HG03039 (cell line): Measurements from ENCODE around the gene TRABD2B.

Experiments
- ATAC-seq: cut with Tn5 transposase; IDR thresholded peaks from one replicate; pipeline ENCODE4 v1.9.1; 2021; ENCODE audit warnings: mild to moderate bottlenecking, moderate library complexity; ENCODE audit not compliant: unreplicated experiment

The TRABD2B gene

DNA sequence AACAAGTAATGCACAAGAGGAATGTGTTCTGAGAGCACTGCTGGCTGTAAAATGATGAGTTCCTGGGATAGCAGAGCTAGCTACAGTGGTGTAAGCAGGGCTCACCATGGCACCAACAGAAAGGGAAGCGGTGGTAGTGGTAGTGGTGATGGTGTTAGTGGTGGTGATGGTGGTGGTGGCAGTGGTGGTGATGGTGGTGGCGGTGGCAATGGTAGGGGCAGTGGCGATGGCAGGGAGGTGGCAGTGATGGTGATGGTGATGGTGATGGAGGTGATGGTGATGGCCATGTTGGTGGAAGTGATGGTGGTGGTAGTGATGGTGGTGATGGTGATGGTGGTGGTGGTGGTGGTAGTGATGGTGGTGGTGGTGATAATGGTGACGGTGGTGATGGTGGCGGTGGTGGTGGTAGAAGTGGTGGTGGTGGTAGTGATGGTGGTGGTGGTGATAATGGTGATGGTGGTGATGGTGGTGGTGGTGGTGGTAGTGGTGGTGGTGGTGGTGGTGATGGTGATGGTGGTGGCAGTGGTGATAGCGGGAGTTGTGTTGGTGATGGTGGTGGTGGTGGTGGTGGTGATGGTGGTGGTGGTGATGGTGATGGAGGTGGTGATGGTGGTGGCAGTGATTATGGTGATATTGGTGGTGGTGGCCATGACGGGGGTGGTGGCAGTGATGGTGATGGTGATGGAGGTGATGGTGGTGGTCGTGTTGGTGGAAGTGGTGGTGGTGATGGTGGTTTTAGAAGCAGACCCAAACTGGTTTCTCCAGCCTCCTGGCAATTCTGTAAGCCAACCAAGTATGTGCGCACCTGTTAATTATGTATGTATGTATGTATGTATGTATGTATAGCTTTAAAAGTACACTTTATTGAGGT, 254.1 kb downstream of the TRABD2B start:
- ATAC-seq = no peak

DNA sequence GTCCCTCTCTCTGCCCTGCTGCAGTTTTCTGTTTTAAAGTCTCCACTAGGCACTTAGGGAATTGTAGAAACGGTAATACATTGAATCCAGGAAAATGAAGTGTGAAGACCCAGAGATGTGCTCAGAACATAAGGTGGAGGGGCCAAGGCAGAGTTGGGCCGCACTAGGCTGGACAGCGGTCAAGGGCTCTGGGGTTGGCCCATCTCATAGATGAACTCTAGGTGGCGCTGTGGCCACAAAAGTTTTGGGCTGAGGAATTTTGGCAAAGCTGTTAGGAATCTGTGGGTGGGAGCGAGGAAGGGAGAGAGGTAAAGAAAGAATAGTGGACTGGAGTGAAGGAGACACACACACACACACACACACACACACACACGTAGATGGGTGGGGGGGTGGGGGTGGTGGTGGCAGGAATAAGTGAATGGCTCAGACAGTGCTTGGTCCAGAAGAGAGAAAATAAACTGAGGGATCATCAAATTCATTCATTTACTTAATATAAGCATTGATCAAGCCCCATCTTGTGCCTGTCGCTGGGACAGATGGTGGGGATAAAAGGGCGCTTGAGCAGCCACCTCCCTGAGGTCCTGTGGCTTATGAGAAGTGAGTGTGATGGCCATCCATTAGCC, 258.5 kb downstream of the TRABD2B start:
- no peak for ATAC-seq

DNA sequence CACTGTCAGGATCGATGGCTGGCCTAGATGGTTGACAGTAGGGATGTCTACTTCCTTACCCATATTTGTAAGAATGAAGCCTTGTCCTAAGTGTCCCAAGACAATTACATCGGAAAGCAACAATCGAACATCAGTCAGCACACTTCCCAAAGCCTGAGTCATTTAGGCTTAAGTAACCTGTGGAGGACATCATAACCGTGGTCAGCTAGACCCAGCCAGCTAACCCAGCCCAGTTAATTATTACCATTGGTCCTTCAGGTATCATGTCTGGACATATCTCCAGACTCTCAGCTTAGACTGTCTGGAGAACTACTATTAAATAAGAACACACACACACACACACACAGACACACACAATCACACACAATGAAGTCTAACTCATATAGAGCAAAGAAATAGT, 264.7 kb downstream of the TRABD2B start:
- no peak for ATAC-seq

DNA sequence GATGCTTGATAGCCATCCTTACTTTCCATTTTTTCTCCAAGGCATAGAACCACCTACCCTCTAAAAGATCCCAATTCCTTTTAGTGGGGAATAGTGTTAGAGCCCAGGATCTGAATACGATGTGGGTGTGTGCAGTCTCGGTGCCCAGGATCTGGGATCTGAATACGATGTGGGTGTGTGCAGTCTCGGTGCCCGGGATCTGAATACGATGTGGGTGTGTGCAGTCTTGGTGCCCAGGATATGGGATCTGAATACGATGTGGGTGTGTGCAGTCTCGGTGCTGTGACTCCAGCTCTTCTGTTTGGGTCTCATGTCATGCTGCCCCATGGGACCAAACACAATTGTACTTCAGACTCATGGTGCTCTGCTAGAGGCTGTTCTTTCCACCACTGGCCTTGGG, 265.5 kb downstream of the TRABD2B start:
- ATAC-seq = no peak

DNA sequence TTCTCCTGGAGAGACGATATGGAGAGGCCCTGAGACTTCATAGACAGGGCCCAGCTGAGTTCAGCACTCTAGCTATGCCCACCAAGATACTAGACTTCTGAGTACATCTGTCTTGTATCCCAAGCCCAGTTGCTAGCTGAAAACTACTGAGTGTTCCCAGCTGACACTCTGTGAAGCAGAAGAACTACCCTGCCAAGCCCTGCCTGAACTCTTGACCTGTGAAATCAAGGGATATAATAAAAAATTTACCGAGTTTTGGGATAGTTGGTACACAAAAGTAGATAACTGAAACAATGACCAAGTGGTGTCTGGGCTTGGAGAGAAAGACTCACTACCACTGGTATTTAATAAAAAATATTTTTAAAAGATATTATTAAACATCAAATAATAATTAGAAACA, 267.5 kb downstream of the TRABD2B start:
- ATAC-seq = no peak

DNA sequence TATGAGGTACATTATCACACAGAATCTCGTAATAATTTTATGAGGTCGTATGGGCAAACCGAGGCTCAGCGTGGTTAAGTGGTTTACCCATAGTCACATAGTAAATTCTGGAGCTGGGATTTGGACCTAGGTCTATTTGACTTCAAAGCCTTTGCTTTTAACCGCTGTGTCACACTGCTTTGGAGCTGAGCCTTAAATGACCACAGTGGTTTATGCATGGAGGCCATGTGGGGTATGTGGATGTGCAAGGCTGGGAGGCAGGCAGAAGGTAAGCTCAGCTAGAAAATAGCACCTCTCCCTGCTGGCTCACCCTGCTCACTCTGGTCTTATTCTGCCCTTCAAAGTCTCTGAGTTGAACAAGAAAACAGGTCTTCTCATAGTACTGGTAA, 269.5 kb downstream of the TRABD2B start:
- no peak for ATAC-seq

DNA sequence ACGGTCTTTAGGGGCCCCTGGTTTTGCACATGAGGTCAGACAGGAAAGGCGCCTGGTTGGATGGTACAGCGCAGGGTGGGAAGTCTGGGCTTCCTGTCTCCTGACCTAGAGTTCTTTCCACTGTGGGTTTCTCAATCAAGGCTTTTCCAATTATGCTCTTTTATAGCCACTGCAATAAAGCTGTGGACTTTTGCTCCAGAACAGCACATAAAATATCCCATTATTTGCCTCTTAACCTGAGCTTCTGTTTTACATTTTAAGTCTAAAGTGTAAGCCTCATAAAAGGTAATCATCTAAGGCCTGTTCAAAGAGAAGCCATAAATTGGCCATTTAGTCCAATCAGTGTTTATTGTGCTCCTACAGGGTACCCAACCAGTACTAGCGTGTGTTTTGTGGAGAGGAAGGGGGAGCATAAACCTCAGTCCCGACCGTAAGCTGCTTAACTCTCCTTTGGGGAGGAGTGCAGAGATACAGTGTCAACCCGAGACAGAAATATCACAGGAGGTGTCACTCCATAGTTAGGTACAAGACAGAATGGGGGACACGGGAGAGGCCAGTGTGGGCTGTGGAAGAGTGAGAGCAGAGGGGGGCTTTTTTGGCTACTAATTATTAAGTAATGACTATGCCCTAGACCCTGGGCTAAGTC, 270.0 kb downstream of the TRABD2B start:
- ATAC-seq = no peak

DNA sequence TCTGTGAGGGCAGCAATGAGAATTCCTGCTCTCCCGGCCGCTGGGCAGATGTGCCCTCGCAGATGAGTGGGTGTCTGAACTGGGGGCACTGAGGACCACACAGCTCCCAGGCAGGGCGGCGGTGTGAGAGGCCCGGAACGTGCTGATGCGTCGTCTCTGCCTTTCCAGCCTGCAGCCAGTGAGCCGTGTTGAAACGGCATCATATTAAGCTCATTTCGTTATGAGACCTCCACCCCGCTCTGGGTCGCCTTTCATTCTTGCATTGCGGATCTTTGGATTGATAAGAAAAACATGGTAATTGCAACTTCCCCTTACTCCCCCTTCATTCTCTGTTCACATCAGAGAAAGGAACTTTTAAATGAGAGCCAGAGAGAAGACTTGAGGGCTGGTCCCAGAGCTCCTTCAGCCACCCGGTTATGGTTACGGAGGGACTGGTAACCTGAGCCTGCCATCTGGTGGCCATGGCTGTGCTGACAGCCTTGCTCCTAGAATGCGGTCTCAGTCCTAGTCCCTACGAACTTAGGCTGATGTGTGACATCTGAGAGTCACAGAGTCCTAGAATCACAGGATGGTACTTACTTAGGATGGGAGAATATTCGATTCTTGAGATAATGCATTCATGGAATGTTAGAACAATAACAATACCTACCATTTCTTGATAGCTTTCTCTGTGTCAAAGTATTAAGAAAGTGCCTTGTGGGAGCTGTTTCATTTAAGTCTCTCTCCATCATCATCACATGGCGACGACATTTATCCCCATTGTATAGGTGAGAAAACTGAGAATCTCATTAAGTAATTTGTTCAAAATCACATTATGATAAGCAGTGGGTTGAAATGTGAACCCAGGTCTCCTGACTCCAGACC, 271.0 kb downstream of the TRABD2B start:
- ATAC-seq = peak; percentile 80

DNA sequence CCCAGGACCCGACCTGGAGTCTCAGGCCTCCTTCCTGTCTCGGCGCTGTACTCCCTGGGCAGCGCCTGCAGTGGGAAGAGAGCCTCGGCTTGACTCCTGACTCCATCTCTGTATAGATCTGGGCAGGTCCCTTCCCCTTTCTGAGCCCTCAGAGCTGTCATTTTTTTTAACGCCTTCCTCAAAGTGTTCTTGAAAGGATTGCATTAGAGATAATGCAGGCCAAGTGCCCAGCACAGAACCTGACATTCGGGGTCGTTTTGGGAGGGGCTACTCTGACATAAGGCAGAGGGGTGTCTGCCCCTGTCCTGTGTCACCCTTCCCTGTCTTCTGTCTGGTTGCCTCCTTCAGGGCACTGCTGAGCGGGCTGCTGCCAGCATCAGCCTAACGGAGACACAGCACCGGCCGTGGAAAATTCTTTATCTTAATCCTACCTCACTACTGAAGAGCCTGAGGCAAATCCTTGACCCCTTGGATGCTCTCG, 271.6 kb downstream of the TRABD2B start:
- no peak for ATAC-seq

DNA sequence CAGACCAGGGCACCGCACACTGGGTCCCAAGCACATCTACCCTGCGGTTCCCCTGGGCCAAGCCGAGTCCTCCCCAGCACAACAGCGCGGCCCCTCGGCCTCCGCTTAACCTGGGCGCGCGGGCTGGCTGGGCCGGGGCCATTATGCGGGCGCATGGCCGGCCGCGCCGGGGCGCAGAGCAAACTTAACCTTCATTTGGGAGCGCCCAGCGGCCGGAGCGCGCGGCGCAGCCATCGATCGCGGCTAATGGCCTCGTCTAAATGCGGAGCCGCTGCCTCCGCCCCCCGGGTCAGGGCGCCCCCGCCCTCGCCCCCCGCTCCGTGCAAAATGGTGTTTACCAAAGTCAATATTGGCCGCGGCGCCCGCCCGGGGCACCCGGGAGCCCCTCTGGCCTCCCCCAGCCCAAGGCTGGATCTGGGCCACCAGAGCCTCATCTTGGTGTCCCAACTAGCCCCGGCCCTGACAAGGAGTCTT, 272.1 kb downstream of the TRABD2B start:
- no peak for ATAC-seq

DNA sequence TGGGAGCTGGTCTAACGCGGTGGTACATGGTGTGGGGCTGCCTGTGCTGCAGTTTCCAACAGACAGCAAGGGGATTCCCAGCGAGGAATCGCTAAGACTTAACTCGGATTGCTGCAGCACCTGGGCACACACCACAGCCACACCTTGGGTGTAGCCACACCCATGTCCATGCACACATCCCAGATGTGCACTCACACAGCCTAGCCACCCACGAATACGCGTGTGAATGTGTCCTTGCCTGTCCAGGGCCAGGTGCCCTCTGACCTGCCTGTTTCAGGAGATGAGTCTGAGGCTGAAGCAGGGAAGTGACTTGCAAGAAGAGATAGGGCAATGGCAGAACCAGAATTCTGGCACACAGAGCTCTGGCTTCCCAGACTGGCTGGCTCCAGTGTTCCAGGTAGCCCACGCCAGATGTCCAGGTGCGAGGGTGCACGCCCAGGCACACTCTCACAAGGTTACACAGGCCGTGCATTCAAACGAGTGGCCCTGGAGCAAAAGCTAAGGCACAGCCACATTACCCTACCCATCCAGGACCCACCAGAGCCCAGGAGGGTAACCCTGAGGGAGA, 272.7 kb downstream of the TRABD2B start:
- no peak for ATAC-seq

DNA sequence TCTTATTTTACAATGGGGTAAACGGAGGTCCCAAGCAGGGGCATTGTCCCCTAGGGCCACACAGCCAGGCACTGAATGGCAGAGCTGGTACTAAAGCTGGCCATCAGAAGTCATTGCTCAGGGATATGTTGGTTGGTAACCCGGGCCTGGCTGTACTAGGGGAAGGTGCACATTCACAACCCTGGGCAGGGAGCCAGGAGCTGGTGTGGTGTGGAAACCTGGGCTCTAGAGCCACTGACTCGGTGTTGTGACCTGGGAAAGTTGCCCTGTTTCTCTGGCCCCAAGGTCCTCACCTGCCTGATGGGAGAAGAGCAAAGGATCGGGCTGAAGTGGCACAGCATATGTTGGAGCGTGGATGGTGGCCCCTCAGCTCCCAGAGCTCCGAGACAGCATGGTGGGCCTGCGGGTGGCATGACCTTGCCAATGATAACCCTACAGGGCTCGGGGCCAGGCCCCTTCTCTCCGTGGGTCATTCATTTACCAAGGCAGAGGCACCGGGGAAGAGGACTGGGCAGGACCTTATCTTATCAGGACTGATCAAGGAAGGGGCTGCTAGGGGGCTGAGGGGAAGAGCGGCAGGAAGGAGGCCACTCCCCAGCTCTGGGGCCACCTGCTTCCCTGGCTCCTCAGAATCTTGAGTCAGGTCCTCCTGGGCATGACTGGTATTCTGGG, 274.1 kb downstream of the TRABD2B start:
- no peak for ATAC-seq

DNA sequence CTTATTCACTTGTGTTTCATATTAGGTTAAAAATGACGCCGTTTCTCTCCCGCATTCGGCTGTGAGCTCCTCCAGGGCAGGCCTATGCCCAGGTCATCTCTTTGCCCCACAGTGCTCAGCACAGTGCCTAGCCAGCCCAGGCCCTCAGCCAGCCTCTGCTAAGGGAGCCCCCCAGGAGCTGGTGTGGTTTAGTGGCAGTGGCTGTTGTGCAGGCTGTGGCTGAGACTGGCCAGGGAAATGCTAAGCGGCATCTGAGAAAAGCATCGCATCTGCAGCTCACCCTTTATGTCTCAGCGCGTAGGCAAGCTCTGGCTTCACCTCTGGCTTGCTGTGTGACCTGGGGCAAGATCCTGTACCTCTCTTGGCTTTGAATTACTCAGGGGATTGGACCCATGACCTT, 275.1 kb downstream of the TRABD2B start:
- no peak for ATAC-seq

DNA sequence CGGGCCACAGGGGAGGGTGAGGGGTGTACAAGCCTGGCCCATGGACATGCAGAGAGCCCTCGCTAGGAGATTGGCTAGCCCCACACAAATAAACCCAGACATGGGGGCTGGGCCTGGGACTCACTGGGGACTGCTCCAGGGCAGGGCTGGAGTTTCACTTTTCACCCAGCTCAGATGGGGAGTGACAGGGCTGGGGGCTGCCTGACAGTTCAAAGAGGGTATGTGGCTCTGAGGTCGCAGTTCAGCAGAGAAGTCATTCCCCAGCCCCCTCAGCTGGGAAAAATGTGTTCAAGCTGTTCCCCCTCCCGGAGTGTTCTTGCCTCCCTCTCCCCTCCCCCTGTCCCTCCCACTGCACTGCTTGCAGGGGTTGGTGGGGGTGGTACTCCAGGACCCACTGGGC, 277.1 kb downstream of the TRABD2B start:
- ATAC-seq = no peak

DNA sequence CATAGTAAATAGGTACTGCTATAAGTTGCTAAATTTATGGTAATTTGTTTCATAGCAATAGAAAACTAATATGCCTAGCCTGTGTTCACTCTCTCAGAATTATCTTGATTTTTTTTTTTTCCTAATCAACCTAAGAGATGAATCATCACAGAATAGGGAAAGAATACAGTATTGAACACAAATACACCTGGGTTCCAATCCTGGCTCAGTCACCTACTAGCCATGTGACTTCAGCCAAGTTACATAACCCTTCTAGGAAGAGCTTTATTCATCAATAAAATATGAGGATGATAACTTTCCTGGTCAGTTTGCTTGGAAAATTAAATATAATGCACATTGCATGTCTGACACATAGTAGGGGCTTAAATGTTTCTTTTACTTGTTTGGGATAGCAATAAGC, 279.8 kb downstream of the TRABD2B start:
- ATAC-seq = no peak

DNA sequence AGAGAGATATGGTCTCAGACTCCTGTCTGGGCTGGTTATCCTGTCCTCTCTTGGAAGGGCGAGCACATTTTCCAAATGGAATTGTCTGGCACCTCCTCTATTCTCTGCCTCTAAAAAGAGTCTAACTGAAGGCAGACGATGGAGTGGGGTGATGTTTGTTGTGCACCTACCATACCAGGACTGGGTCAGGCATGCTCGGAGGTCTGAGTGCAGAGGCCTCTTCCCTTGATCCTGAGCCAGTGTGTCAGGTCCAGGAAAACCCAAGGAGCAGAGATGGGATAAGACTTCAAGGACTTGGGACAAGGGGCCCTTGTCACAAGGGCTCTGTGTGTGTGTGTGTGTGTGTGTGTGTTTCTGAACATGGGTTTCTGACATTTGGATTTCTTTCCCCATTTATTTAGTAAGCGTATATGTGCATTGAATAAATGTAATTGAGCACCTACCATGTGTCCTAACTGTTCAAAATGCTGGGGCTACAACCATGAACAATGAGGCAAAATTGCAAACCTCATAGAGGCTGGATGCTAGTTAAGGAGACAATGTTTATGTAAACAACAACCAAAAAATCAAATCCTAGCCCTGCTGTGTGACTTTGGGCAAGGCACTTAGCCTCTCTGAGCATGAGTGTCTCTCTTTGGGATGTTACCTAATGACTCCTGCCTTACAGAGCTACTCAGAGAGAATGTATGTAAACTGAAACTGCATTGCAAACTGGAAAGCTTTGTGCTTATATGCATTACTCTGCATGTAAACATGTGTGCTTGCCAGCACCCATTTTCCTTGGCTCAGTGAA, 283.0 kb downstream of the TRABD2B start:
- no peak for ATAC-seq

DNA sequence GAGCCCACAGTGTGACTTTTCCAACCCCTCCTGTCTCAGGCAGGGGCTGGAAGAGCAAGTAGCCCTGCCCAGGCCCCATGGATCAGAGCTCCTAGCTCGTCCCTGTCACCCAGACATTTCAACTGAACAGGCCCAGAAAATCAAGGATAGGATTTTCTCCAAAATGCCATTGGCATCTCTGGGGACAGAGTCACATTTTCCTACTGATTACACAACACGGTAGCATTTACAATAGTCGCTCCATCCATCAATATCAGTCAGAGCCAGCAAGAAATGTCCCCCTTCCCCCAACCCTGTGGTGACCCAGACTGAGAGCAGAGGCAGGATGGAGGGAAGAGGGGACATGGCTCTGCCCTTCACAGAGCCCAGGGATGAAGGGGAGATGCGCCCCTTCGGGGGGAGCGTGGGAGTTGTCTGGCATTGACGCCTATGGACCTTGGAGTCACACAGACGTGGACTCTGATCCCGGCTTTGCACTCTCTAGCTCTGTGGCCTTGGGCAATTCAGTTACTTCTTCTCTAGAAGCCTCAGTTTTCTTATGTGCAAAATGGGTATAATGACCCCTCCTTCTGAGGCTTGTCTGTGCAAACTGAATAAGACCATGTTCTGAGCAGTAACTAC, 283.7 kb downstream of the TRABD2B start:
- no peak for ATAC-seq

DNA sequence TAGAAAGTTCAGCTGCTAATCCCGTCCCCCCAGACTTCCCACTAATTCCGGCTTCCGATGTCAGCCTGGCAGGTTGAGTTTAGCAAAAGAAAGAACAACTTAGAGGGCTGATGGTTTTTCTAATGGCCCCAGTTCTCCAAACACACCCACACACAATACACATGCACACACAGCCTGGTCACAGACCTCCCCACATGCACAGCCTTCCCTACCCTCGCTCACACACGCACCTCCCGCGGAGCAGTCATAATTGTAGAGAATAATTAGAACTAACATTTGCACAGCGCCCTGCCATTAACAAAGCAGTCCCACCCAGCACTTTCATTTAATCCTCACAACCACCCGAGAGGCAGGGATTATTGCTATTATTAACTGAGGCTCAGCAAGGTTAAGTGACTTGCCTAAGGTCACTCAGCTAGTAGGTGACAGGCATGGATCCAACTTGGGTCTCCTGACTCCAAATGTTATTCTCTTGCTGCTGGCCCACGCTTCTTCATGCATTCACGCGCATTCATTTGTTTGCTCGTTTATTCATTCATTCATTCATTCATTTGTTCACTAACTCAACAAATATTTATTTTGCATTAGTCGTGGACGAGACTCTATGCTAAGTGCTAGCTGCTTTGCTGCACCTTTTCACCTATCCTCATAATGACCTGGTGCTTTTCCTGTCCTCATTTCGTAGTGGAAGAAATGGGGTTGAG, 284.4 kb downstream of the TRABD2B start:
- ATAC-seq = no peak
